LHCN-M2 (cell line): ENCODE results near the gene PDE6B. TPM values are rescaled to one million over a fixed set of nuclear protein-coding genes. Genes with fewer than 3 reads are reported as not detected.
"Not testable (repeated sequence)": the region's sequence is repeated elsewhere in the genome, so short reads cannot be mapped to it uniquely, and the experiment has no call there.

Experiments used
- DNase-seq: peaks from one replicate; pipeline ENCODE4 v3.0.0-alpha.2; 2012; ENCODE audit warnings: low read depth
- total RNA-seq: library from RNA; depleted of rRNA; stranded (reverse); fragments of >200 nt; gene quantifications from 2 replicates; pipeline ENCODE4 v1.2.3, GENCODE V29; 2014

Gene PDE6B
- total RNA-seq, 1 experiment from 2014 or later, result 0.29 TPM

GRCh38 chr4:656436-657337 lies 31.3 kb downstream of the PDE6B start:
- DNase-seq, result no peak

- DNase-seq, result no peak
Observed at GRCh38 chr4:657338-657833, 32.0 kb downstream of the PDE6B start.

- no peak for DNase-seq
Observed at GRCh38 chr4:657834-658667, 32.7 kb downstream of the PDE6B start.

GRCh38 chr4:658681-659667 lies 33.6 kb downstream of the PDE6B start:
- DNase-seq, result no peak

- DNase-seq, result no peak
Observed at GRCh38 chr4:659851-660250, 34.5 kb downstream of the PDE6B start.

- no peak for DNase-seq
Observed at GRCh38 chr4:660401-660800, 35.0 kb downstream of the PDE6B start.

GRCh38 chr4:661231-661630 lies 35.9 kb downstream of the PDE6B start:
- DNase-seq, result no peak

GRCh38 chr4:661881-662761 lies 36.7 kb downstream of the PDE6B start:
- DNase-seq, result no peak

- no peak for DNase-seq
Observed at GRCh38 chr4:663046-663437, 37.7 kb downstream of the PDE6B start.

- no peak for DNase-seq
Observed at GRCh38 chr4:663438-664428, 38.4 kb downstream of the PDE6B start.

GRCh38 chr4:664713-665231 lies 39.4 kb downstream of the PDE6B start:
- DNase-seq, result no peak

GRCh38 chr4:665381-665750 lies 40.0 kb downstream of the PDE6B start:
- DNase-seq, result no peak

- DNase-seq, result no peak
Observed at GRCh38 chr4:665751-666435, 40.5 kb downstream of the PDE6B start.

- DNase-seq, result no peak
Observed at GRCh38 chr4:666436-666810, 41.0 kb downstream of the PDE6B start.

GRCh38 chr4:666822-667544 lies 41.6 kb downstream of the PDE6B start:
- DNase-seq, result no peak

GRCh38 chr4:667545-667925 lies 42.2 kb downstream of the PDE6B start:
- DNase-seq, result no peak

GRCh38 chr4:668219-668618 lies 42.8 kb downstream of the PDE6B start:
- DNase-seq, result not testable (repeated sequence)
